ENCODE measurements around the gene PRSS36. TPM values are rescaled to one million over a fixed set of nuclear protein-coding genes. Genes with fewer than 3 reads are reported as not detected.

PRSS36 gene
- total and polyA plus RNA-seq, 9 of the 15 experiments (the other 6 are each of a cell fraction or from before 2014, with no cell fraction given), result 0.09 to 1.2 (median 0.54) TPM; not detected in 2

- no TSS peak for BruUV-seq (replicated peaks)
- FAIRE-seq (no peak), DNase-seq (ENCODE audit: extremely low read depth in 1 of 4, low spot score in 3 of 4) (peak; percentile 74 to 81 (median 80)), ATAC-seq (peak; percentile 63)
- Histone ChIP-seq H3K4me3 (peak overlapping the region; percentile 79), H3K36me3 (ENCODE audit: control insufficient read depth, insufficient read depth, low read length) (peaks cover 30% of the 10 kb centered on the region; the same call in 2 of the 3 replicates), H3K4me2 (ENCODE audit: insufficient read depth, low read length) (peak overlapping the region; percentile 83), H3K9me3 (replicated peaks; ENCODE audit: control insufficient read depth, insufficient read depth, low read depth, low read length) (0 out of 2 replicates have a peak, but pooled peaks cover 4% of the 10 kb centered on the region), H3K79me2 (ENCODE audit: control insufficient read depth, insufficient read depth, low read length) (peaks cover 22% of the 10 kb centered on the region), H3K9ac (ENCODE audit: insufficient read depth in 1 of 2, low read depth in 2 of 2, low read length in 2 of 2) (peak overlapping the region; percentile 54 to 94), H3K27me3 (ENCODE audit: control insufficient read depth in 2 of 2, insufficient read depth in 2 of 2, low read length in 2 of 2) (no peaks in the 10 kb centered on the region), H2AFZ (ENCODE audit: low read depth, low read length) (no peak overlapping the region), H3K27ac (ENCODE audit: extremely low read depth, low read depth, low read length) (peak overlapping the region; percentile 41; the same call in 1 of the 3 replicates), H3K4me1 (replicated peaks in 1 of 2; ENCODE audit: control insufficient read depth in 2 of 2, insufficient read depth in 2 of 2, low read length in 2 of 2) (peaks cover 17 to 37% of the 10 kb centered on the region in 2 experiments; a peak in 4 of 5 replicates), H3K9me1 (ENCODE audit: control insufficient read depth, insufficient read depth, low read length) (peaks cover 6% of the 10 kb centered on the region), H4K20me1 (replicated peaks; ENCODE audit: control insufficient read depth, insufficient read depth, low read length) (peaks cover 8% of the 10 kb centered on the region; the same call in 1 of the 2 replicates)
- ChIA-PET CTCF (ENCODE audit: low intra/inter-chr PET ratio) (interaction anchor here (0.6 to 0.9 kb wide), 2 partner anchors 20 to 108 kb away, joined by 3 read pairs; partner anchors contain the start of gene HSD3B7), POLR2A (interaction anchor here (0.7 to 3.3 kb wide), 5 partner anchors 9 to 109 kb away, joined by 3 to 16 read pairs (median 5); partner anchors contain the start of genes HSD3B7, ZNF646 and ZNF668)
- WGBS (ENCODE audit: insufficient coverage, low coverage, missing lambda C conversion rate), result 12% methylated on average over 15 of the region's 17 CpGs
- intact Hi-C loops (cut with micrococcal nuclease), result loop anchor here (10.0 kb wide), 1 partner anchor 138 kb away; the partner anchor contains the start of gene SETD1A
- in situ Hi-C loops (cut with MboI), result no loop called here
- TF ChIP-seq ESRRA (IDR thresholded peaks at IDR 0.05; ENCODE audit: borderline replicate concordance, low read depth), result no peak
- no peak for TF ChIP-seq ZC3H11A (IDR thresholded peaks at IDR 0.05; ENCODE audit: low read depth, low read length)
- TF ChIP-seq ARID1B (IDR thresholded peaks at IDR 0.05), result no peak
- TF ChIP-seq TAF15 (IDR thresholded peaks at IDR 0.05; ENCODE audit: low read depth, low read length), result no peak
- TF ChIP-seq, protein P1, sequence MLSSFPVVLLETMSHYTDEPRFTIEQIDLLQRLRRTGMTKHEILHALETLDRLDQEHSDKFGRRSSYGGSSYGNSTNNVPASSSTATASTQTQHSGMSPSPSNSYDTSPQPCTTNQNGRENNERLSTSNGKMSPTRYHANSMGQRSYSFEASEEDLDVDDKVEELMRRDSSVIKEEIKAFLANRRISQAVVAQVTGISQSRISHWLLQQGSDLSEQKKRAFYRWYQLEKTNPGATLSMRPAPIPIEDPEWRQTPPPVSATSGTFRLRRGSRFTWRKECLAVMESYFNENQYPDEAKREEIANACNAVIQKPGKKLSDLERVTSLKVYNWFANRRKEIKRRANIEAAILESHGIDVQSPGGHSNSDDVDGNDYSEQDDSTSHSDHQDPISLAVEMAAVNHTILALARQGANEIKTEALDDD (IDR thresholded peaks at IDR 0.05), result peak; percentile 80
- TF ChIP-seq SIRT6 (IDR thresholded peaks at IDR 0.05; ENCODE audit: low read depth, low read length), result no peak
- TF ChIP-seq KAT8 (IDR thresholded peaks at IDR 0.05; ENCODE audit: low read depth), result no peak
- no peak for TF ChIP-seq ZNF696 (CRISPR knock-in tag; conservative IDR thresholded peaks at IDR 0.05)
- TF ChIP-seq, protein P2, sequence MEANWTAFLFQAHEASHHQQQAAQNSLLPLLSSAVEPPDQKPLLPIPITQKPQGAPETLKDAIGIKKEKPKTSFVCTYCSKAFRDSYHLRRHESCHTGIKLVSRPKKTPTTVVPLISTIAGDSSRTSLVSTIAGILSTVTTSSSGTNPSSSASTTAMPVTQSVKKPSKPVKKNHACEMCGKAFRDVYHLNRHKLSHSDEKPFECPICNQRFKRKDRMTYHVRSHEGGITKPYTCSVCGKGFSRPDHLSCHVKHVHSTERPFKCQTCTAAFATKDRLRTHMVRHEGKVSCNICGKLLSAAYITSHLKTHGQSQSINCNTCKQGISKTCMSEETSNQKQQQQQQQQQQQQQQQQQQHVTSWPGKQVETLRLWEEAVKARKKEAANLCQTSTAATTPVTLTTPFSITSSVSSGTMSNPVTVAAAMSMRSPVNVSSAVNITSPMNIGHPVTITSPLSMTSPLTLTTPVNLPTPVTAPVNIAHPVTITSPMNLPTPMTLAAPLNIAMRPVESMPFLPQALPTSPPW (CRISPR knock-in tag; IDR thresholded peaks at IDR 0.05), result peak; percentile 70
- no peak for TF ChIP-seq MYBL2 (IDR thresholded peaks at IDR 0.05; ENCODE audit: low read depth)
- TF ChIP-seq MYBL2 (CRISPR knock-in tag; IDR thresholded peaks at IDR 0.05; ENCODE audit: borderline replicate concordance), result no peak
- TF ChIP-seq ZNF76 (CRISPR knock-in tag; IDR thresholded peaks at IDR 0.05; ENCODE audit: borderline replicate concordance), result no peak
- TF ChIP-seq PKNOX1 (IDR thresholded peaks at IDR 0.05), result peak; percentile 76
- TF ChIP-seq, protein P3, sequence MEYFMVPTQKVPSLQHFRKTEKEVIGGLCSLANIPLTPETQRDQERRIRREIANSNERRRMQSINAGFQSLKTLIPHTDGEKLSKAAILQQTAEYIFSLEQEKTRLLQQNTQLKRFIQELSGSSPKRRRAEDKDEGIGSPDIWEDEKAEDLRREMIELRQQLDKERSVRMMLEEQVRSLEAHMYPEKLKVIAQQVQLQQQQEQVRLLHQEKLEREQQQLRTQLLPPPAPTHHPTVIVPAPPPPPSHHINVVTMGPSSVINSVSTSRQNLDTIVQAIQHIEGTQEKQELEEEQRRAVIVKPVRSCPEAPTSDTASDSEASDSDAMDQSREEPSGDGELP (CRISPR knock-in tag; IDR thresholded peaks at IDR 0.05; ENCODE audit: borderline replicate concordance), result peak; percentile 85
- TF ChIP-seq YY1 (IDR thresholded peaks at IDR 0.05; ENCODE audit: borderline replicate concordance in 1 of 3, control insufficient read depth in 1 of 3, extremely low read depth in 1 of 3, insufficient read depth in 3 of 3, insufficient read length in 1 of 3, insufficient replicate concordance in 2 of 3, low read depth in 1 of 3, low read length in 2 of 3), result no peak
- TF ChIP-seq SNIP1 (IDR thresholded peaks at IDR 0.05; ENCODE audit: low read depth), result no peak
- no peak for TF ChIP-seq TCFL5 (CRISPR knock-in tag; conservative IDR thresholded peaks at IDR 0.05)
Measured at GRCh38 chr16:31093132-31093703, 56.6 kb downstream of the PRSS36 start.

Measured in K562 (cell line).